ENCODE measurements around the gene TMEM63B.

- no peak for TF ChIP-seq POLR2A (IDR thresholded peaks at IDR 0.05)
- TF ChIP-seq, protein P1, sequence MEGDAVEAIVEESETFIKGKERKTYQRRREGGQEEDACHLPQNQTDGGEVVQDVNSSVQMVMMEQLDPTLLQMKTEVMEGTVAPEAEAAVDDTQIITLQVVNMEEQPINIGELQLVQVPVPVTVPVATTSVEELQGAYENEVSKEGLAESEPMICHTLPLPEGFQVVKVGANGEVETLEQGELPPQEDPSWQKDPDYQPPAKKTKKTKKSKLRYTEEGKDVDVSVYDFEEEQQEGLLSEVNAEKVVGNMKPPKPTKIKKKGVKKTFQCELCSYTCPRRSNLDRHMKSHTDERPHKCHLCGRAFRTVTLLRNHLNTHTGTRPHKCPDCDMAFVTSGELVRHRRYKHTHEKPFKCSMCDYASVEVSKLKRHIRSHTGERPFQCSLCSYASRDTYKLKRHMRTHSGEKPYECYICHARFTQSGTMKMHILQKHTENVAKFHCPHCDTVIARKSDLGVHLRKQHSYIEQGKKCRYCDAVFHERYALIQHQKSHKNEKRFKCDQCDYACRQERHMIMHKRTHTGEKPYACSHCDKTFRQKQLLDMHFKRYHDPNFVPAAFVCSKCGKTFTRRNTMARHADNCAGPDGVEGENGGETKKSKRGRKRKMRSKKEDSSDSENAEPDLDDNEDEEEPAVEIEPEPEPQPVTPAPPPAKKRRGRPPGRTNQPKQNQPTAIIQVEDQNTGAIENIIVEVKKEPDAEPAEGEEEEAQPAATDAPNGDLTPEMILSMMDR (IDR thresholded peaks at IDR 0.05 in 4 of 5, conservative IDR thresholded peaks at IDR 0.05 in 1 of 5): no peak
Observed at GRCh38 chr6:44102527-44102926, 24.8 kb upstream of the TMEM63B start.

Data from gastrocnemius medialis (tissue), 4 donors.